Neuronal stem cell (in vitro differentiated cells): ENCODE data around the gene CEP85L.

ENCODE experiments used
- DNase-seq: peaks from one replicate; pipeline ENCODE4 v3.0.0-alpha.2; 2013; ENCODE audit warnings: low spot score
- H2AFZ ChIP-seq: one replicate; pipeline ENCODE4 v1.6.1; 2013; ENCODE audit warnings: mild to moderate bottlenecking, low read length, inconsistent platforms
- H2AK5ac ChIP-seq: 2 replicates; pipeline ENCODE4 v1.6.1; 2013; ENCODE audit warnings: low read depth, mild to moderate bottlenecking, inconsistent platforms, low read length, moderate library complexity, mixed read lengths
- H2BK120ac ChIP-seq: 2 replicates; pipeline ENCODE4 v1.6.1; 2013; ENCODE audit warnings: low read depth, mild to moderate bottlenecking, inconsistent platforms, low read length, moderate library complexity, mixed read lengths
- H2BK12ac ChIP-seq: one replicate; pipeline ENCODE4 v1.6.1; 2013; ENCODE audit warnings: low read length, inconsistent platforms
- H2BK15ac ChIP-seq: 2 replicates; pipeline ENCODE4 v1.6.1; 2013; ENCODE audit warnings: mild to moderate bottlenecking, low read length, inconsistent platforms, mixed read lengths
- H2BK5ac ChIP-seq: one replicate; pipeline ENCODE4 v1.6.1; 2013; ENCODE audit warnings: inconsistent platforms, mild to moderate bottlenecking, low read length, moderate library complexity
- H3K14ac ChIP-seq: one replicate; pipeline ENCODE4 v1.6.1; 2013; ENCODE audit warnings: low read length, inconsistent platforms
- H3K18ac ChIP-seq: 2 replicates; pipeline ENCODE4 v1.6.1; 2013; ENCODE audit warnings: low read length, inconsistent platforms
- H3K23ac ChIP-seq: 2 replicates; pipeline ENCODE4 v1.6.1; 2013; ENCODE audit warnings: low read depth, mild to moderate bottlenecking, mixed read lengths, low read length, inconsistent platforms; ENCODE audit not compliant: poor library complexity
- H3K27ac ChIP-seq: replicated peaks from 3 replicates; pipeline ENCODE4 v1.5.1; 2013; ENCODE audit warnings: low read length, inconsistent platforms
- H3K27me3 ChIP-seq, 3 experiments: 2 replicates each; pipeline ENCODE4 v1.6.1; 2013; ENCODE audit warnings: low read length in 3 of 3, mild to moderate bottlenecking in 2 of 3, inconsistent platforms in 1 of 3, low read depth in 1 of 3, mixed read lengths in 1 of 3, moderate library complexity in 1 of 3; ENCODE audit not compliant: control insufficient read depth in 3 of 3, insufficient read depth in 3 of 3
- H3K36me3 ChIP-seq, 2 donors: replicated peaks in 1 of 2; 2 replicates each; pipeline ENCODE4 v1.6.1; 2013; ENCODE audit warnings: low read length in 2 of 2; ENCODE audit not compliant: control insufficient read depth in 2 of 2, insufficient read depth in 2 of 2
- H3K4ac ChIP-seq: 2 replicates; pipeline ENCODE4 v1.6.1; 2013; ENCODE audit warnings: inconsistent platforms, mild to moderate bottlenecking, low read length, moderate library complexity
- H3K4me1 ChIP-seq, 2 donors: 1 replicate in 1 of 2; 2 replicates in 1 of 2; pipeline ENCODE4 v1.6.1; 2013; ENCODE audit warnings: low read length in 2 of 2, low read depth in 1 of 2; ENCODE audit not compliant: control insufficient read depth in 2 of 2, insufficient read depth in 1 of 2
- H3K4me2 ChIP-seq: one replicate; pipeline ENCODE4 v1.6.1; 2013; ENCODE audit warnings: mild to moderate bottlenecking, low read length, inconsistent platforms; ENCODE audit not compliant: insufficient read depth, poor library complexity, severe bottlenecking
- H3K4me3 ChIP-seq, 2 donors: 2 replicates each; pipeline ENCODE4 v1.5.1; 2013; ENCODE audit warnings: low read length in 2 of 2, mild to moderate bottlenecking in 2 of 2, inconsistent platforms in 1 of 2, moderate library complexity in 1 of 2
- H3K79me1 ChIP-seq: one replicate; pipeline ENCODE4 v1.6.1; 2013; ENCODE audit warnings: low read depth, mild to moderate bottlenecking, inconsistent platforms, low read length, moderate library complexity
- H3K9ac ChIP-seq: one replicate; pipeline ENCODE4 v1.6.1; 2013; ENCODE audit warnings: mild to moderate bottlenecking, low read depth, low read length, inconsistent platforms; ENCODE audit not compliant: poor library complexity
- H3K9me3 ChIP-seq, 2 donors: replicated peaks in 1 of 2; 2 replicates each; pipeline versions ENCODE3 to v1.6.1; 2013; ENCODE audit warnings: low read length in 2 of 2, mild to moderate bottlenecking in 2 of 2, inconsistent platforms in 1 of 2, low read depth in 1 of 2, mixed read lengths in 1 of 2, moderate library complexity in 1 of 2; ENCODE audit not compliant: control insufficient read depth in 2 of 2, insufficient read depth in 1 of 2
- H4K8ac ChIP-seq: one replicate; pipeline ENCODE4 v1.6.1; 2013; ENCODE audit warnings: low read depth, mild to moderate bottlenecking, inconsistent platforms, low read length, moderate library complexity
- H4K91ac ChIP-seq: one replicate; pipeline ENCODE4 v1.6.1; 2013; ENCODE audit warnings: low read length, low read depth, mild to moderate bottlenecking, inconsistent platforms; ENCODE audit not compliant: poor library complexity
- WGBS, 2 donors: extraction: QIAGEN DNeasy Blood & Tissue Kit; methylation state at CpG; one replicate each; pipeline ENCODE4 v1.1.7; 2013; ENCODE audit warnings: missing lambda C conversion rate in 2 of 2, mixed read lengths in 1 of 2; ENCODE audit not compliant: insufficient read length in 2 of 2, insufficient replicate concordance in 1 of 2; ENCODE audit errors: extremely low coverage in 2 of 2; 5-methylcytosine and 5-hydroxymethylcytosine counted together

Gene CEP85L

DNA sequence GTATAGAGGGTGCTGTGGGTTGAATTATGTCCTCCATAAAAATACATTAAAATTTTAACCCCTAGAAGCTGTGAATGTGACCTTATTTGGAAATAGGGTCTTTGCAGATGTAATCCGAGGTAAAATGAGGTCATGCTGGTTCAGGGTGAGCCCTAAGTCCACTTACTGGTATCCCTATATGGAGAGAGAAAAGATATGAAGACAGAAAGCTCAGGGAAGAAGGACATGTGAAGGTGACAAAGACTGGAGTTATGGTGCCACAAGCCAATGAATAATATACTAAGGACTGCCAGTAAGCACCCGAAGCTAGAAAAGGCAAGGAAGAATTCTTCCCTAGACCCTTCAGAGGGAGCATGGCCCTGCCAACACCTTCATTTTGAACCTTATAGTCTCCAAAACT, 53.1 kb downstream of the CEP85L start:
- H2BK5ac ChIP-seq, result no peak overlapping the region
- no peak overlapping the region for H3K4me2 ChIP-seq
- H3K36me3 ChIP-seq, result no peaks in the 10 kb centered on the region
- no peak overlapping the region for H2AK5ac ChIP-seq
- H3K9ac ChIP-seq, result no peak overlapping the region
- H3K23ac ChIP-seq, result no peak overlapping the region
- H3K9me3 ChIP-seq, result peaks cover 2 to 4% of the 10 kb centered on the region in 2 donors
- H2BK15ac ChIP-seq, result no peak overlapping the region
- no peak overlapping the region for H2AFZ ChIP-seq
- H3K4me3 ChIP-seq, result no peak overlapping the region
- H3K18ac ChIP-seq, result no peak overlapping the region
- H3K79me1 ChIP-seq, result no peaks in the 10 kb centered on the region
- H2BK12ac ChIP-seq, result no peak overlapping the region
- no peak overlapping the region for H4K8ac ChIP-seq
- no peak overlapping the region for H3K27ac ChIP-seq
- no peak overlapping the region for H3K14ac ChIP-seq
- DNase-seq, result no peak
- no peaks in the 10 kb centered on the region for H3K27me3 ChIP-seq
- H2BK120ac ChIP-seq, result no peak overlapping the region
- no peaks in the 10 kb centered on the region for H3K4me1 ChIP-seq
- H3K4ac ChIP-seq, result no peak overlapping the region
- no peak overlapping the region for H4K91ac ChIP-seq
- no CpG with 5 or more reads among the region's 2 CpGs for WGBS, 2 donors

DNA sequence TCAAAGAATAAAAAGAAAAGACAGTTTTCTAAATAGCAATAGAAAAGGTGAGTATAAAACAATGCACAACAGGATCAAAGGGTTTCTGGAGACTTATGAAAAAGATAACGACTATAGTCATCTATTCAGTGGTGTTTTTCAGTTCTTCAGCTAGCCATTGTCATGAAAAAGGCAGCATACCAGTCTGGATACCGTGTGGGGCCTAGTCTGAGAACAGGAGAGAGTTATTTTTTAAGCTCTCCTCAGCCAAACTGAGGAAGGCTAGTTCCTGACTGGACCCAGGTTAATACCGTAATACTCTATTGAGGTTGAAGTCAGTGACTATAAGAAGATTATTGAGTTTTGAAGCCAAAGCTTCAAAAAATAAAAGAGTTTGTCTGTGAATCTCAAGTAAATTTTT, 53.8 kb downstream of the CEP85L start:
- Histone ChIP-seq H2BK5ac (no peak overlapping the region), H2AK5ac (no peak overlapping the region), H3K9me3 (no peaks in the 10 kb centered on the region), H4K91ac (no peak overlapping the region), H2BK12ac (no peak overlapping the region), H3K18ac (no peak overlapping the region), H3K23ac (no peak overlapping the region), H2BK120ac (no peak overlapping the region), H3K4ac (no peak overlapping the region), H3K4me3 (no peak overlapping the region), H3K27ac (no peak overlapping the region), H3K27me3 (no peaks in the 10 kb centered on the region), H3K9ac (no peak overlapping the region), H4K8ac (no peak overlapping the region), H3K14ac (no peak overlapping the region), H3K4me1 (no peaks in the 10 kb centered on the region), H2AFZ (no peak overlapping the region), H3K36me3 (no peaks in the 10 kb centered on the region), H3K4me2 (no peak overlapping the region), H3K79me1 (no peaks in the 10 kb centered on the region), H2BK15ac (no peak overlapping the region)
- no peak for DNase-seq
- WGBS, 2 donors, result no CpG with 5 or more reads among the region's 3 CpGs

DNA sequence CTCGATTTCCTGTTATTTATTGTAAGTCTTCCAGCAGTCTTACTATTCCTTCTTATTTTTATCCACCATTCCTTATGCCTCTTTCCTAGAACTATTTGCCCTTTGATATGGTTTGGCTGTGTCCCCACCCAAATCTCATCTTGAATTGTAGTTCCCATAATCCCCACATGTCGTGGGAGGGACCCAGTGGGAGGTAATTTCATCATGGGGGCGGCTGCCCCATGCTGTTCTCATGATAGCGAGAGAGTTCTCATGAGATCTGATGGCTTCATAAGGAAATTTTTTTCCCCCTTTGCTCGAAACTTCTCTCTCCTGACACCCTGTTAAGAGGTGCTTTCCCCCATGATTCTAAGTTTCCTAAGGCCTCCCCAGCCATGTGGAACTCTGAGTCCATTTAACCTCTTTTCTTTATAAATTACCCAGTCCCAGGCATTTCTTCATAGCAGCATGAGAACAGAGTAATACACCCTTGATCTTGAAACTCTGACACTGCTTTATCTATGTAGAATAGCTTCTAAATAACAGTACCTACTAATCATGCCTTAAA, 54.5 kb downstream of the CEP85L start:
- DNase-seq, result no peak
- WGBS, 2 donors, result no CpG with 5 or more reads among the region's 5 CpGs
- Histone ChIP-seq H3K18ac (no peak overlapping the region), H3K4me2 (no peak overlapping the region), H3K4me3 (no peak overlapping the region), H2AK5ac (no peak overlapping the region), H3K4me1 (no peaks in the 10 kb centered on the region), H2BK12ac (no peak overlapping the region), H3K4ac (no peak overlapping the region), H3K9me3 (no peaks in the 10 kb centered on the region), H3K9ac (no peak overlapping the region), H3K14ac (no peak overlapping the region), H3K36me3 (no peaks in the 10 kb centered on the region), H3K23ac (no peak overlapping the region), H4K8ac (no peak overlapping the region), H2BK120ac (no peak overlapping the region), H4K91ac (no peak overlapping the region), H3K27me3 (no peaks in the 10 kb centered on the region), H2BK15ac (no peak overlapping the region), H2BK5ac (no peak overlapping the region), H3K27ac (no peak overlapping the region), H2AFZ (no peak overlapping the region), H3K79me1 (no peaks in the 10 kb centered on the region)

DNA sequence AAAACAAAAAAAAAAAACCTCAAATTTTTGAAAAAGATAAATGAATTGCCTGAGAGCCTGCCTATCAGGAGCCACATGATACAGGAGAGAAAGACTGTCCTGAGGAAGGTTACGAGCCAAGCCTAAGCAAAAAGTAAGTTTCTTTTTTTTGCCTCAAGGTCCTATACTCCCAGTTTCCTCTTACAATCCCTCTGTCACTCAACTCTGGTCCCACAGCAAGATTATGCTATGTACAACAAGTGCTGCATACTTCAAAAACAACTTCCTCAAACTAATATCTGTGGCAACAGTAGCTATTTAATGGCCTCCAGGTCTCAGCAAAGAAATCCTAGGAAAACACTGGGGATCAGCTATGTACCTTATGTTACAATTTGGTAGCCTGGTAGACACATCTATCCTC, 56.5 kb downstream of the CEP85L start:
- Histone ChIP-seq H2AFZ (no peak overlapping the region), H3K18ac (no peak overlapping the region), H3K4me1 (no peaks in the 10 kb centered on the region), H3K36me3 (no peaks in the 10 kb centered on the region), H3K14ac (no peak overlapping the region), H3K9ac (no peak overlapping the region), H4K8ac (no peak overlapping the region), H2BK15ac (no peak overlapping the region), H2AK5ac (no peak overlapping the region), H3K27ac (no peak overlapping the region), H2BK120ac (no peak overlapping the region), H3K4me2 (no peak overlapping the region), H4K91ac (no peak overlapping the region), H3K4ac (no peak overlapping the region), H3K27me3 (no peaks in the 10 kb centered on the region), H2BK12ac (no peak overlapping the region), H3K79me1 (no peaks in the 10 kb centered on the region), H3K9me3 (no peaks in the 10 kb centered on the region), H3K23ac (no peak overlapping the region), H2BK5ac (no peak overlapping the region), H3K4me3 (no peak overlapping the region)
- no peak for DNase-seq
- WGBS, 2 donors, result no CpG with 5 or more reads among the region's 1 CpG
